Measurements from ENCODE around the gene ANKRD37. TPM values are rescaled to one million over a fixed set of nuclear protein-coding genes. Genes with fewer than 3 reads are reported as not detected.

Gene ANKRD37
- total RNA-seq, 1 experiment from 2014 or later = 5.1 TPM

GRCh38 chr4:185357733-185358440 is 38.8 kb upstream of the ANKRD37 start:
- DNase-seq (ENCODE audit: low read depth, low spot score) (no peak), ATAC-seq (no peak)
- H3K4me1 ChIP-seq (ENCODE audit: control insufficient read depth, insufficient read depth, low read length) = no peaks in the 10 kb centered on the region
- no peaks in the 10 kb centered on the region for H3K27me3 ChIP-seq (ENCODE audit: control insufficient read depth, insufficient read depth, low read length)
- TF ChIP-seq POLR2AphosphoS5 (IDR thresholded peaks at IDR 0.05; ENCODE audit: low read depth, low read length) (no peak), REST (IDR thresholded peaks at IDR 0.05; ENCODE audit: insufficient read depth in 1 of 2, low read depth in 2 of 2, low read length in 1 of 2) (no peak), CTCF (IDR thresholded peaks at IDR 0.05) (no peak)
- BruUV-seq (replicated peaks) = no TSS peak
- ChIA-PET CTCF (no interaction called here), POLR2A (no interaction called here)
- H3K4me3 ChIP-seq (ENCODE audit: low read depth in 2 of 2, low read length in 2 of 2) = no peak overlapping the region
- no peaks in the 10 kb centered on the region; the same call in 1 of the 2 replicates for H3K36me3 ChIP-seq (ENCODE audit: control insufficient read depth, insufficient read depth, low read length)
- no peaks in the 10 kb centered on the region for H3K9me3 ChIP-seq (ENCODE audit: control insufficient read depth, insufficient read depth, low read depth, low read length)
- in situ Hi-C loops (cut with HindIII; ENCODE audit: low pct_unique_long_range_greater_than_20kb, low sequenced_read_pairs) = no loop called here
- intact Hi-C loops (cut with micrococcal nuclease; ENCODE audit: unreplicated experiment) = no loop called here
- H3K27ac ChIP-seq (ENCODE audit: low read length) = no peak overlapping the region

GRCh38 chr4:185358514-185358913 is 38.1 kb upstream of the ANKRD37 start:
- CTCF ChIA-PET = no interaction called here
- intact Hi-C loops (cut with micrococcal nuclease; ENCODE audit: unreplicated experiment) = no loop called here
- TF ChIP-seq REST (IDR thresholded peaks at IDR 0.05; ENCODE audit: insufficient read depth in 1 of 2, low read depth in 2 of 2, low read length in 1 of 2) (no peak), POLR2AphosphoS5 (IDR thresholded peaks at IDR 0.05; ENCODE audit: low read depth, low read length) (no peak), CTCF (IDR thresholded peaks at IDR 0.05) (no peak), TCF7L2 (IDR thresholded peaks at IDR 0.05; ENCODE audit: low read depth, low read length) (no peak), SIN3A (IDR thresholded peaks at IDR 0.05; ENCODE audit: borderline replicate concordance, insufficient read depth, low read depth, low read length) (no peak)
- DNase-seq (ENCODE audit: low read depth, low spot score) (no peak), ATAC-seq (no peak)
- in situ Hi-C loops (cut with HindIII; ENCODE audit: low pct_unique_long_range_greater_than_20kb, low sequenced_read_pairs) = no loop called here
- H3K4me3 ChIP-seq (ENCODE audit: low read depth in 2 of 2, low read length in 2 of 2) = no peak overlapping the region
- POLR2A ChIA-PET = no interaction called here
- H3K4me1 ChIP-seq (ENCODE audit: control insufficient read depth, insufficient read depth, low read length) = no peaks in the 10 kb centered on the region
- no TSS peak for BruUV-seq (replicated peaks)
- H3K27ac ChIP-seq (ENCODE audit: low read length) = no peak overlapping the region
- H3K36me3 ChIP-seq (ENCODE audit: control insufficient read depth, insufficient read depth, low read length) = no peaks in the 10 kb centered on the region; the same call in 1 of the 2 replicates
- no peaks in the 10 kb centered on the region for H3K9me3 ChIP-seq (ENCODE audit: control insufficient read depth, insufficient read depth, low read depth, low read length)
- H3K27me3 ChIP-seq (ENCODE audit: control insufficient read depth, insufficient read depth, low read length) = no peaks in the 10 kb centered on the region

All from Panc1 (cell line).